GM12891 (cell line): Measurements from ENCODE around the gene RAB29. TPM values are rescaled to one million over a fixed set of nuclear protein-coding genes. Genes with fewer than 3 reads are reported as not detected.
"Not testable (repeated sequence)": the region's sequence is repeated elsewhere in the genome, so short reads cannot be mapped to it uniquely, and the experiment has no call there.

ENCODE experiments used
- DNase-seq: peaks from one replicate; pipeline ENCODE4 v3.0.0; 2011; ENCODE audit warnings: low spot score; ENCODE audit not compliant: insufficient read length
- FAIRE-seq: peaks from 2 replicates; lab custom pipeline; 2011; peaks lifted over from hg19 to GRCh38; lab: Jason Lieb, UNC
- PAX5 ChIP-seq: IDR thresholded peaks from 2 replicates; pipeline ENCODE4 v1.6.1; 2011; ENCODE audit warnings: low read length, moderate library complexity, mild to moderate bottlenecking; ENCODE audit not compliant: insufficient read depth, severe bottlenecking
- POLR2A ChIP-seq: IDR thresholded peaks from 2 replicates; pipeline ENCODE4 v1.6.1; 2011; ENCODE audit warnings: low read depth, low read length, control low read depth
- POLR2AphosphoS5 ChIP-seq: IDR thresholded peaks from 2 replicates; pipeline ENCODE4 v1.6.1; 2011; ENCODE audit warnings: low read depth, low read length, control low read depth
- POU2F2 ChIP-seq: IDR thresholded peaks from 2 replicates; pipeline ENCODE4 v1.6.1; 2011; ENCODE audit warnings: low read depth, mild to moderate bottlenecking, control low read depth, low read length, moderate library complexity
- SPI1 ChIP-seq: IDR thresholded peaks from 2 replicates; pipeline ENCODE4 v1.6.1; 2011; ENCODE audit warnings: low read depth, low read length, control low read depth
- TAF1 ChIP-seq: IDR thresholded peaks from 2 replicates; pipeline ENCODE4 v1.6.1; 2011; ENCODE audit warnings: low read depth, low read length, control low read depth
- polyA plus RNA-seq: library from polyadenylated mRNA; unstranded; fragments of >200 nt; gene quantifications from one replicate; pipeline ENCODE4 v1.2.1, GENCODE V29; 2012; ENCODE audit warnings: low read depth, missing spikeins, inconsistent platforms; ENCODE audit not compliant: missing spikeins

The RAB29 gene
- polyA plus RNA-seq: 5.3 TPM

DNA sequence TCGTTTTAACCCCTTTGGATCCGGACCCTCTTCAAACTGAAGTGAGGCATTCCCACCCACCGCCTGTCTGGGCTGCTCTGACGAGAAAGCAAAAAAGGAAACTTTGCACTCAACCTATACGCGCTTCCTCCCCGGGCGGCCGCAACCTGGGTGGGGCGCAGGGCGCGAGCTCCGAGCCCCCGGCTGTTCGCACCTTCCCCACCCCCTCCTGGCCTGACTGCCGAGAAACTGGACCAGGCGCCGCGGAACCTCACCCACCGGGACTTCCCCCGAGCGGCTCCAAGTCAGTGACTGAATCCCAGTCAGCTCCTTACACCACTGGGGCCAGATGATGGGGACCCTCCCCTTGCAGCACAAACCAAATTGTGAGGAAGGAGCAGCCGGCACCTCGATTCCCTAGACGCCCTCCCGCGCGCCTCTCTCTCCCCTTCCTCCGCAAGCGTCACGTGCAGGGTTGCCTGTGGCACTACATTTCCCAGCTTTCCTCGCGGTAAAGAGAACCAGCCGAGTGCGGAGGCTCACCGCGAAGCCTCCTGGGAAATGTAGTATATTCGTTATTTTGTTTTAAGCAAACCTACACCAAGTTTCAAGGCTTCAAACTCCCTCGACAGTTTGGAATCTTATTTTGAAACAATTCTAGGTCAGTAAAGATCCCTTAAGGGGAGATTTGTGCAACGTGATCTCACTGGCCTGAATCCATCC lies at the start of gene RAB29:
TSS of gene RAB29 (minus strand) at position 468 of the 702 bp plus-strand sequence. CDS start 526 bp downstream, outside the sequence.
- FAIRE-seq: peak; percentile 78
- peak; percentile 57 for DNase-seq
- TF ChIP-seq POU2F2 (no peak), SPI1 (peak; percentile 57), POLR2A (no peak), PAX5 (no peak)

DNA sequence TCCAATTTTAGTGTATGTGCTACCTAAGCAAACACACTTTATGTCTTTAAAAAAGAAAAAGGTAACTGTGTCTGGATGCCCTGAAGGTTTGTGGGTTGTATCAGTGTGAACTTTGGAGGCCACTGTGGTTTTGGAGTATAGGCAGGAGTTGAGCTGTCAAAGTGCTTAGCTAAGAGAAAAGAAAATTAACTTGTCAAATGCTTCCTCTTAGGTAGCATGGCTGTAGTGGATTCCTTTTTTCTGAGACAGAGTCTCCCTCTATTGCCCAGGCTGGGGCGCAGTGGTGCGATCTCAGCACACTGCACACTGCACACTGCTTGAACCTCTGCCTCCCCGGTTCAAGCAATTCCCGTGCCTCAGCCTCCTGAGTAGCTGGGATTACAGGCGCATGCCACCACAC lies 48.9 kb upstream of the RAB29 start:
- no peak for DNase-seq
- TF ChIP-seq POU2F2 (no peak), POLR2AphosphoS5 (no peak), SPI1 (no peak)
- FAIRE-seq: no peak

- not testable (repeated sequence) for FAIRE-seq, DNase-seq
Observed at GRCh38 chr1:205823260-205823659, 48.0 kb upstream of the RAB29 start.

DNA sequence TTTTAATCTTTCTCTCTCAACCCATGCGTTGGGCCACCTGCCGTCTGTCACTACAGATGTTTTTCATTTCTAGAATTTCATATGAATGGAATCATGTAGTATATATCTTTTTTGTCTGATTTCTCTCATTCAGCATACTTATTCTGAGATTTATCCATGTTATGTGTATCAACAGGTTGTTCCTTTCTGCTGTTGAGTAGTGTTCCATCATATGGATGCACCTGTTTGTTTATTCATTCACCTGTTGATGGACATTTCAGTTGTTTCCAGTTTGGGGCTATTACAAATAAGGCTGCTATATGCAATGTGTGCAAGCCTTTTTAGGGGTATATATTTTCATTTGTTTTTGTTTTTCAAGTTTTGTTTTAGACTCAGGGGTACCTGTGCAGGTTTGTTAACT lies 47.1 kb upstream of the RAB29 start:
- TF ChIP-seq POLR2AphosphoS5 (no peak), POU2F2 (no peak), TAF1 (no peak), PAX5 (no peak), SPI1 (no peak), POLR2A (no peak)
- FAIRE-seq (no peak), DNase-seq (no peak)

GRCh38 chr1:205817988-205818387 lies 42.7 kb upstream of the RAB29 start:
- TF ChIP-seq TAF1 (no peak), POU2F2 (no peak), POLR2AphosphoS5 (no peak), SPI1 (no peak), PAX5 (no peak), POLR2A (no peak)
- DNase-seq: no peak
- FAIRE-seq: no peak

DNA sequence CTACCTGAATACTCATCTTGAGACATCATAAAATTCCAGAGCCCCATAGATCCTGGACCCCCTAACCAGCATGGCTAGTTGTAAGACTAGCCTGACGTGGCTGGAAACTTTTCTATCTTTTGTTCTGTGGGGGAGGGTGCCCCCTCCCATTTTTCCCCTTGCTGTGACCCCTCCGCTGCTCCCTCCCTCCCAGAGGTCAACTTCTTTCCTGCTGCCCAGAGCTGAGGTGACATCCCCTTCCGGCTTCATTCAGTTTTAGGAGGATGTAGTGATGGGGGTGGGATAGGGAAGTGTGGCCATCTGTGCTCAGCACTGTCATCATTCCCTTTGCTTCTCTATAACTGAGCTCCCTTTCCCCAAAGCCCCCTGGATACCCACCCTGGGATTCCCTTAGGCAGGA lies 42.1 kb upstream of the RAB29 start:
- TF ChIP-seq POLR2AphosphoS5: no peak
- no peak for TF ChIP-seq PAX5
- TF ChIP-seq POLR2A: no peak
- DNase-seq (no peak), FAIRE-seq (no peak)

- DNase-seq: no peak
- TF ChIP-seq POLR2AphosphoS5: no peak
- no peak for TF ChIP-seq POLR2A
- no peak for TF ChIP-seq POU2F2
- TF ChIP-seq TAF1: no peak
- no peak for TF ChIP-seq PAX5
- TF ChIP-seq SPI1: no peak
- no peak for FAIRE-seq
Observed at GRCh38 chr1:205813755-205814058, 38.4 kb upstream of the RAB29 start.

- TF ChIP-seq POU2F2: no peak
- TF ChIP-seq PAX5: no peak
- TF ChIP-seq SPI1: no peak
- no peak for TF ChIP-seq POLR2AphosphoS5
- TF ChIP-seq POLR2A: no peak
- TF ChIP-seq TAF1: no peak
- DNase-seq (peak; percentile 75), FAIRE-seq (no peak)
Observed at GRCh38 chr1:205812878-205813754, 37.8 kb upstream of the RAB29 start, which contains the start of gene SLC41A1. Gene SLC41A1, minus strand, starts transcription at chr1:205813198. Its CDS starts 2,757 bp downstream, at chr1:205810441.

- FAIRE-seq (no peak), DNase-seq (no peak)
- no peak for TF ChIP-seq POLR2A
- TF ChIP-seq POLR2AphosphoS5: no peak
- TF ChIP-seq TAF1: no peak
- TF ChIP-seq SPI1: no peak
- no peak for TF ChIP-seq POU2F2
Observed at GRCh38 chr1:205812271-205812877, 37.1 kb upstream of the RAB29 start.

DNA sequence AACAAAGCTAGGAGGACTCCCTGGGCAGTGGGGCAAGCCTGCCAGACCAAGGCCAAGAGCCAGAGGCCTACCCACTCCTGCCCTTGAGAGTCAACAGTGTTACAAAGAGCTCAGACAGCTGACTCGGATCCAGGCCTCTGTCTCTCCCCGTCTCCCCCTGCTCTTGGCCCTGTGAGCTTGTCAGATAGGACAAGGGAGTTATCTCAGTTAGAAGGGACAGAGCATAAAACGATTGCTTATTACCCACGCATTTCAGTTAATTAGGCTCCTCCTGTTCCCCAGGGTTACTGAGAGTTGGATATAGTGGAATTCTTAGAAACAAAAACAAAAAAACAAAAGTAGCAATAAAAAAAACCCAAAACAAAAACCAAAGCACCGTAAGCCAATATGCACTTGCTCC lies 36.4 kb upstream of the RAB29 start:
- TF ChIP-seq SPI1 (no peak), POLR2AphosphoS5 (no peak), PAX5 (no peak), POU2F2 (no peak), POLR2A (no peak), TAF1 (no peak)
- FAIRE-seq: no peak
- DNase-seq: no peak
